ENCODE measurements around the gene IL1RAPL1. TPM values are rescaled to one million over a fixed set of nuclear protein-coding genes. Genes with fewer than 3 reads are reported as not detected.

The IL1RAPL1 gene
- total RNA-seq, 2 donors from 2014 or later, result 1.2 to 3.0 TPM

DNA sequence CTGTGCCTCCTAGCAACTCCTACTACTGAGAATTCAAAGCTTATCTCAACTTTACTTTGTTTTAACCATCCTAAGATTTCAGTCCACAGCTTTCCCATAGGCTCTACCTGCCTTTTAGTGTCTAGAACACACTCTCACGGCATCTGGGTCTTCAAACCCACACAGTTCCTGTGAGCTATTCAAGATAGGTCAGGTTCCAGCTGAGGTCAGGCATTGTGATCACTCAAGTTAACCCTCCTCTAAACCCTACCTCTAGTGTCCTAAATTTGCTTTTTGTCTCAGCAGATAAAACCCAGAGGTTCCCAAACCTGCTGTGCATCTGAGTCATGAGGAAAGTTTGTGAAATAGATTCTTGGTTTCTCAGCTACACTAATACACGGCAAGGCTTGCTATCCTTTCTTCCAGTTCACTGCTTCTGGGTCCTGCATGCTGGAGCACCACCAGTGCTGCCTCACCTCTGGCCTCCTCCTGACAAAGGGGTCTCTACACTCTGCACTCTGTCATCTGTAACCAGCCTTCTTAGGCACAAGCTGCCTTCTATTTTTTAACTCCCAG is 1303.5 kb downstream of the IL1RAPL1 start:
- TF ChIP-seq, protein P1, sequence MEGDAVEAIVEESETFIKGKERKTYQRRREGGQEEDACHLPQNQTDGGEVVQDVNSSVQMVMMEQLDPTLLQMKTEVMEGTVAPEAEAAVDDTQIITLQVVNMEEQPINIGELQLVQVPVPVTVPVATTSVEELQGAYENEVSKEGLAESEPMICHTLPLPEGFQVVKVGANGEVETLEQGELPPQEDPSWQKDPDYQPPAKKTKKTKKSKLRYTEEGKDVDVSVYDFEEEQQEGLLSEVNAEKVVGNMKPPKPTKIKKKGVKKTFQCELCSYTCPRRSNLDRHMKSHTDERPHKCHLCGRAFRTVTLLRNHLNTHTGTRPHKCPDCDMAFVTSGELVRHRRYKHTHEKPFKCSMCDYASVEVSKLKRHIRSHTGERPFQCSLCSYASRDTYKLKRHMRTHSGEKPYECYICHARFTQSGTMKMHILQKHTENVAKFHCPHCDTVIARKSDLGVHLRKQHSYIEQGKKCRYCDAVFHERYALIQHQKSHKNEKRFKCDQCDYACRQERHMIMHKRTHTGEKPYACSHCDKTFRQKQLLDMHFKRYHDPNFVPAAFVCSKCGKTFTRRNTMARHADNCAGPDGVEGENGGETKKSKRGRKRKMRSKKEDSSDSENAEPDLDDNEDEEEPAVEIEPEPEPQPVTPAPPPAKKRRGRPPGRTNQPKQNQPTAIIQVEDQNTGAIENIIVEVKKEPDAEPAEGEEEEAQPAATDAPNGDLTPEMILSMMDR (IDR thresholded peaks at IDR 0.05), result no peak
- no peak overlapping the region for H3K27ac ChIP-seq

DNA sequence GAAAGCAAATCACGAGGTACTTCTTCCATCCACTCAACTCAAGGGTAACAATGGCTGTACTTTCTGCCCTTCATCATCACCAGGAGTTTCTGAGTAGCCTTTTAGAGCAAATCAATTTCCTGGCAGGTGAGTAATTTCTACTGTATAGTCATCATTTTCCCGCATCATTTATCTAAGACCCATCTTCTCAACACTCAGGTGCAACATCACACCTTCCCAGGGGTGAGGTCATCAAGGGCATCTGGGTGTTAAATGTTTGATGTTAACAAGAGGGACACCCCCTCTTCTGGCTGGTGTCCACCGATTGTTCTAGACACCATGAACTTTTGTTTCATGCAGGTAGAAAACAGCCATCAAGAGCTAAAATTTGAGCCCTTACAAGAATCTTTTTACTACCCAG is 1314.8 kb downstream of the IL1RAPL1 start:
- Histone ChIP-seq H3K4me3 (no peak overlapping the region), H3K27me3 (no peaks in the 10 kb centered on the region), H3K9me3 (no peaks in the 10 kb centered on the region), H3K36me3 (no peaks in the 10 kb centered on the region), H3K4me1 (no peaks in the 10 kb centered on the region), H3K27ac (no peak overlapping the region)
- TF ChIP-seq, protein P1 (IDR thresholded peaks at IDR 0.05), result no peak
- no peak for DNase-seq (ENCODE audit: low spot score)

More for the DNA sequence above, 1303.5 kb downstream of the IL1RAPL1 start:
- H3K4me3 ChIP-seq, result no peak overlapping the region
- no peaks in the 10 kb centered on the region for H3K36me3 ChIP-seq
- no peaks in the 10 kb centered on the region for H3K4me1 ChIP-seq
- H3K27me3 ChIP-seq, result no peaks in the 10 kb centered on the region
- DNase-seq (ENCODE audit: low spot score), result no peak
- no peaks in the 10 kb centered on the region for H3K9me3 ChIP-seq

DNA sequence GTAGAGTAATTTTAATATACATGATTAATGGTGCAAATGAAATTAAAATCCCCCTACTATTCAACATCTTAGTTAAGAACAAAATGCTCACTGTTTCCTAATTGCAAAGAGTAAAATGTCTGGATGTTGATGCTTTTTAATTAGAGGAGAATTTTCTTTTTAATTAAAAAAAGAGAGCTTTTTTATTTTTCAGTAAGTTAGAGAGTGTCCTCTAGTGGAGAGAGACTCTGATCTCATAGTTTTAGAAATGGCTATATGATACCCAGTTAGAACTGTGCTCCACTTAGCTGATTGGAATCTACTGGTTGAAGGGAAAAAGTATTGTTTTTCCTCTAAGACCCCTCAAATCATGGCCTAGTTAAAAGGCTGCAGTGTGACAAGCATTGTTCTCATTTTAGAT is 1316.1 kb downstream of the IL1RAPL1 start:
- Histone ChIP-seq H3K9me3 (no peaks in the 10 kb centered on the region), H3K36me3 (no peaks in the 10 kb centered on the region), H3K4me3 (no peak overlapping the region), H3K27ac (no peak overlapping the region), H3K4me1 (no peaks in the 10 kb centered on the region), H3K27me3 (no peaks in the 10 kb centered on the region)
- TF ChIP-seq, protein P1 (IDR thresholded peaks at IDR 0.05), result peak in 1 of 2 donors; percentile 35
- no peak for DNase-seq (ENCODE audit: low spot score)

DNA sequence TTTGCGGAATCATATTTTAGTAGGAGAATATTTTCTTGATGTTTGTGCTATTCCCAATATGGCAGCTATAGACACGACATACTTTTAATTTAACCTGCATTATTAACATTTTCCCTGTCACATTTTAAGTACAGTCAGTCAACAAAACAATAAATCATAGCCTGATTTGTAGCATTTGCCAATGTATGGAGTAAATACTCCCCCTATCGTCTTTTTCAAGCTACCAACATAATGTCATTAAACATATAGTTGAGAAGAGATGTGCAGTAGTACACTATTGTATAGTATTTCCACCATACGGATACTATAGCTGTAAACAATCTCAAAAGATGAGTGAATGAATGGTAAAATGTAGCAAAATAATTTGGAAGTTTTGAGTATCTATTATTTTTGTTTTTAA is 1324.4 kb downstream of the IL1RAPL1 start:
- Histone ChIP-seq H3K27me3 (no peaks in the 10 kb centered on the region), H3K27ac (no peak overlapping the region), H3K36me3 (no peaks in the 10 kb centered on the region), H3K4me1 (no peaks in the 10 kb centered on the region), H3K4me3 (no peak overlapping the region), H3K9me3 (no peaks in the 10 kb centered on the region)
- TF ChIP-seq, protein P1 (IDR thresholded peaks at IDR 0.05), result no peak
- DNase-seq (ENCODE audit: low spot score), result no peak

DNA sequence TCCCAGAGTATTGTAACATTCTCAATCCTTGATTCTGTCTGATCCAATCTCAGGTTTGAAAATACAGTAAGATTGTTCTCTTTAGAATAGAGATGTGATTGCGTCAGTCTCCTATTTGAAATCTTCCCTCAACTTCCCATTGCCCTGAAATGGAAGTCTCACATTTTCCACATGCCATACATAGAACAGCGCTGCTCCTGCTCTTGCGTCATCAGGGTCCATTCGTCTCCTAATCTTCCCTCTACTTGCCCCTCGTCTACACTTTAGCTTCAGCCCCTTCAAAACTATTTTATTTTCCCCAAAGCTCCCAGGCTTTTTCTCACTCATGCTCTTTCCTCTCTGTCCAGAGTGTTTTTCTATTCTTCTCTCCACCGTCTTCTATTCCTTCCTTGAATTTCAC is 1326.4 kb downstream of the IL1RAPL1 start:
- H3K27me3 ChIP-seq, result no peaks in the 10 kb centered on the region
- no peaks in the 10 kb centered on the region for H3K9me3 ChIP-seq
- no peak overlapping the region for H3K27ac ChIP-seq
- no peaks in the 10 kb centered on the region for H3K4me1 ChIP-seq
- no peak overlapping the region for H3K4me3 ChIP-seq
- no peaks in the 10 kb centered on the region for H3K36me3 ChIP-seq
- DNase-seq (ENCODE audit: low spot score), result no peak
- TF ChIP-seq, protein P1 (IDR thresholded peaks at IDR 0.05), result no peak

DNA sequence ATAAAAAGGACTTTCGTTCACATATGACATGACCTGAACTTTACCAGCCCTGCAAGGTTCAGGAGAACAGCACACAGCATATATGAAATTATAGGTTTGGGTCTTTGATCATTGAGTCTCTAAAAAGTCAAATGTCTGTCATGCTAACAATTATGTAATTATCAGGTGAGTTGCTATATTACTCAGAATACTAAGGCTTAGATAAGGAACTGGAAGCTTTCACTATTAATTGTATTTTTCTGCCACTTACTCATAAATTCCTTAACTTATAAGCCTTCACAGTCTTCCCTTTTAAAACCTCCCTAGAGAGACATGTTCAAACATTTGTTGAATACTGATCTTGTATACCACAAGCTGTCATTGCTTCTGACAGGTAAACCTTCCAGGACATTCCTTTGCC is 1335.4 kb downstream of the IL1RAPL1 start:
- DNase-seq (ENCODE audit: low spot score), result no peak
- no peak overlapping the region for H3K27ac ChIP-seq
- no peak overlapping the region for H3K4me3 ChIP-seq
- H3K36me3 ChIP-seq, result no peaks in the 10 kb centered on the region
- TF ChIP-seq, protein P1 (IDR thresholded peaks at IDR 0.05), result no peak
- H3K4me1 ChIP-seq, result no peaks in the 10 kb centered on the region
- no peaks in the 10 kb centered on the region for H3K27me3 ChIP-seq
- no peaks in the 10 kb centered on the region for H3K9me3 ChIP-seq
